ENCODE results near the gene PDZRN3.

Gene PDZRN3

GRCh38 chr3:73520931-73521461, 103.7 kb downstream of the PDZRN3 start:
- no peak for DNase-seq (ENCODE audit: low spot score)

GRCh38 chr3:73516631-73517030, 108.1 kb downstream of the PDZRN3 start:
- DNase-seq (ENCODE audit: low spot score) = no peak

DNA sequence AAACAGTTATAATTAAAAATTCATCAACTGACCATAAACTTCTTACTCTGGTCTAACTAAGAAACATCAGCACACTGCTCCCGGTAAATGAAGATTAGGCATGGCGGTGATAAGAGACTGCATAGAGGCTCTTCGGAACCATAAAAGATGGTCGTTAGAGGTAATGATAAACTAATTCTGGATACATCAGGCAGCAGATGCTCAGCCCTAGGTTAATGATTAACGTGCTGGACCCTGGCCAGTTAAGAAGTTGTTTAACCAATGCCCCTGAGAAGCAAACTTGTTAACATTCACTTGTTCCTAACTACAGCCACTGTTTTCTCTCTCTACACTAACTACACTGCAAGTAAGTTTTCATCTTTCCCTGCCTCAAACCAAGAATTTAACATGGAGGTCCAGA, 111.5 kb downstream of the PDZRN3 start:
- no peak for DNase-seq (ENCODE audit: low spot score)

DNA sequence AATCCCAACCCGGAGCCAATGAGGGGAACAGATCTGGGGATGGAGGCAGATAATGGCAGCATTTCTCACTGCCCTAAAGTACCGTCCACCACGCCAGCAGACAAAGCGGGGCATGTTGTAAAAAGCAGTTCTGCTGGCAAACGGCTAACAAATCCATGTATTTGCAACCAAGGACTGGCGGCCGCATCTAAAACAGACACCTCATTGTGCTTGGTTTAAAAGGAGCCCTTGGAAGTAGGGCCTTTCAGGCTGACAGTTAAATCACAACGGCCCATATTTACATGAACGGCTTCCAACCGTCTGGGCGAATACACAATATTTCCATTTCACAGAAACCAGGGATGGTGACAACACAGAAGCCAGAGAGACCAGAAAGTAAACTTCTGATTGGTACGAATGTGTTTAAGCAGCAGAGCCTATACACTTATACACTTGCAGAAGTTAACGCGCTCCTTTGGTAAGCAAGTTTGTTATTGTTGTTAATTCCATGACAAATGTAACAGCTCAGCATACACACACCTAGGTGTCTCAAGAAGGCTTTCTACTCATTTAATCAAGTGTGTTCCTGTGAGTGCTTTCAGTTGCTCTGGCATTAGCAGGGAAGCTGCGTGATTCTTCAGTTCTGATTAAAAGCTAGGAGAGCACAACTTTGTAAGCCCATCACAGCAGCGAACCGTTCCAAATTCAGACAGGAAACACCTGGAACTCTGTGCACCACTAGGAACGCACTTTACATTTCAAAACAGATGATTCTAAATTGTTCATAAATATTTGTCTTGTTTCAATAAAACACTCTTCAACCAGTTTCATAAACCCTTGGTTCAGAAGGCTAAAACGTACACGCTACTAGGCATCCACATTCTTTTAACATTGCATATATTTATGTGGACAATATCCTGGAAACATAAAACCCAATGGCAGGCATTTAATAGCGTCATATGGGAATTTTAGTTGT, 112.9 kb downstream of the PDZRN3 start:
- no peak for DNase-seq (ENCODE audit: low spot score)

DNA sequence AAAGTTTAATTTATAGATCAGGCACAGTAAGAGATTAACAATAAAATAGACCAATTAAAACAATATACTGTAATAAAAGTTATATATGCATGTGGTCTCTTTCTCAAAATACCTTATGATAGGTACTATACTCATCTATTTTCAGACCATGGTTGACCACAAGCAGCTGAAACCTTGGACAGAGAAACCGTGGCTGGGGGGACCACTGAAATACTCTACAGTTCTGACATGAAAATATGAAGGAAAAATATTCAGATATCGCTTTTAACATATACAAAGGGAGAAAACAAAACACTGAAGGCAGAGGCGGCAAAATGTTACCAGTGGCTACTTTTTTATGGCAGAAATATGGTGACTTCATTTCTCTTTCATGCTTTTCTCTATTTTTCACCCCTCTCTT, 114.0 kb downstream of the PDZRN3 start:
- no peak for DNase-seq (ENCODE audit: low spot score)

GRCh38 chr3:73510334-73510733, 114.4 kb downstream of the PDZRN3 start:
- DNase-seq (ENCODE audit: low spot score) = no peak

DNA sequence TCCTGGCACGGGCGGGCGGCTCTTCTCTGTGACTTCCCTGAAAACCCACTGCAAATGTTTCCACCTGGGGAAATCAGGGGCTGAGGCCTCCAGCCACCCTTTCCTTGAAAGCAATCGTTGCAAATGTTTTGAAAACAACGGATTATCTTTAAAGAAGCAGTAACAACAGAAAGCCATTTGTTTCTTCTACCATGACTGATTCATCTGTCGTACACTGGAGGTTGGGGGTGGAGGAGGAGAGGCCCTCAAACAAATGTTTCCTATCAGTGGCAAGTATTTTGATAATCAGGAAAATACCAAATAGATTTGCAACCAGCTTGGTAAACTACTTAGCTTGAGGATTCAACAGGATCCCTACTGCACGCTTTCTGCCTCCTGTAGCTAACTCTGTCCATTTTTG, 114.9 kb downstream of the PDZRN3 start:
- no peak for DNase-seq (ENCODE audit: low spot score)

- no peak for DNase-seq (ENCODE audit: low spot score)
These were observed 115.7 kb downstream of the PDZRN3 start for GRCh38 chr3:73509066-73509465.

DNA sequence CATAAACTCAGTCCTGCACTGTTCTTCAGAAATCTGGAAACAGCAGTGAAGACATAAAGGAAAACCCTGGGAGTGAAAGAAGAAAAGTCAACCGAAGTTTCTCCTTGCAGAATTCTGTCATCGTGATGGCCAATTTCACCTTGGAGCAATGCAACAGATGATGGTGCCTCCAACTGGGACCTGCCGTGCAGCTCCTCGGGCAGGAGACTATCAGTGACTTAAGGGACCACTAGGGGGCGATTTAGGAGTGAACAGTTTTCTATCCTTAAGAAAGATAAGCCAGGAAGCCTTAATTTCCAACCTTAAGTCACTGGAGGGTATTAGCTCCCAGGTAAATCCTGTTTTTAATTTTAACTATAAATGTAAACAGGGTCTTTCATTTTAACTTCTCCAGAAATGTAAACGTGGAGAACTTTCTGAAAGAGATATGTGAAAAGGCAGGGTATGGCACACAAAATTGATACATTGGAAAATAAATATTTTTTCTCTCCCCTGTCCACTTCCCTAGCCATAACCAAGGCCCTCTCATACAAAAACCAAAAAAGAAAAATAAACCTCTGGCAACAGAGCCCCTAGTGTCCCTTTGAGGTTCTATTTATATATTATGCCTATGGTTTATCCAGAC, 116.3 kb downstream of the PDZRN3 start:
- peak; percentile 40 for DNase-seq (ENCODE audit: low spot score)

GRCh38 chr3:73504852-73505251, 119.9 kb downstream of the PDZRN3 start:
- no peak for DNase-seq (ENCODE audit: low spot score)

- DNase-seq (ENCODE audit: low spot score) = no peak
These were observed 120.5 kb downstream of the PDZRN3 start for GRCh38 chr3:73504239-73504638.

GRCh38 chr3:73503781-73504180, 121.0 kb downstream of the PDZRN3 start:
- no peak for DNase-seq (ENCODE audit: low spot score)

GRCh38 chr3:73502609-73503583, 121.8 kb downstream of the PDZRN3 start:
- DNase-seq (ENCODE audit: low spot score) = peak; percentile 16

DNA sequence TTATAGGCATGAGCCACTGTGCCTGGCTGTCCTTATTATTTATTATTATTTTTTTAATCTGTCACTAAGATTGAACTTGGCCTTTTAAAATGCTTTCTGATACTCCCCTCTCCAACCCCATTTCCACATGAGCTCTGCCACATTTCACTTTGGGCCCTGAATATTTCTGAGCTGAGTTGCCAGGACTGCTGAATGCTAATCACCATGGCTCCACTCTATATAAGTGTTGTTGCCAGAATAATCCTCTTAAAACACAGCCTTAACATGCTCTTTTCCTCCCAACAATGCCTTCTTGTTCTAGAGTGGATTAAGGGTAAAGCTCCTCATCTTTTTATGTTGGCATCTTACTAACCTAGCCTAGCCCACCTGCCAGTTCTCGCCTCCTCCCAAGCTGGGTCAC, 124.4 kb downstream of the PDZRN3 start:
- DNase-seq (ENCODE audit: low spot score) = no peak

DNA sequence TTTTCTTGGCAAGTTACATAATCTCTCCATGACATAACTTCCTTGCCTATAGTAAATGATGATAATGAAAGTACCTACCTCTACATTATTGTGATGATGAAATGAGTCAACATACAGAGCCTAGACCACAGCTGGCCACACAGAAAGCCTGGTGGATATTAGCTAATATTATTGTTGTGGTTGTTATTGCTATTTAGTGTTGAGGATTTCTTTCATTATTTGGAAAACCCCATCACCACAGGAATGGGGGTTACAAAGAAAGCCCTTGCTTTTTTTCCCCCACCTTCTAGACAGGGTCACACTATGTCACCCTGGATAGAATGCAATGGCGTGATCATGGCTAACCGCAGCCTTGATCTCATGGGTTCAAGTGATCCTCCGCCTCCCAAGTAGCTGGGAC, 125.0 kb downstream of the PDZRN3 start:
- DNase-seq (ENCODE audit: low spot score) = no peak

DNA sequence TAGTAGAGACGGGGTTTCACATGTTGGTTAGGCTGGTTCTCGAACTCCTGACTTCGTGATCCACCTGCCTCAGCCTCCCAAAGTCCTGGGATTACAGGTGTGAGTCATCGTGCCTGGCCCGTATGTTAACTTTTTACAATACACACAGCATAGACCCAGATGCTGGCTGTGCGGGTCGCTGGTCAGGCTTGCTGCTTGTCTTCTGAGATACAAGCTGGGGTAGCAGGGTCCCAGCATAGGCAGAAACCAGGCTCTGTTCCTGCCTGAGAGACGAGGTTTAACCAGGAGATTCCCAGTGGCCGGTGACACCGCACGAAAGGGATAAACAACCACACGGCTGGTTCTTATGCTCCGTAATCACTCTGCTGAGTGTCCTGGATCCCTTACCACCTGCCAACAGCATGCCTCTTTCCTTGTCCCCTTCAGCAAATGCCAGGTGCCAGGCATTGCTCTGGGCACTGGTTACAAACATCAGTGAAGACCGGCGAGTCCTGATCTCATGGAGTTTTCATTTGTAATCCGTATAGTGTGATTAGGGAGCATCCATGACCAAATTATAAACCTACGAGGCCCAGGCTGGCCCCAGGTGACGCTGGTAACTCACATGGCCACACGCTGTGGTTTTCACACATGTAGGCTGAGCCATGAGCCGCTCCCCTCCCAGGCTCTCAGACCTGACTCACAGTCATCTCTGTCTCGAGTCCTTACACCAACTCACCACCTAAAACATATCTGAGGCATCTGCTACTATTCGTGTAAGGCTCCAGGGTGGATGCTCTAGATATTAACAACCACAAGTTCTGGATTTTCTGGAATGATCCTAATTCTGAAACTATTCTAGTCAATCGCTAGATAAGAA, 125.7 kb downstream of the PDZRN3 start:
- no peak for DNase-seq (ENCODE audit: low spot score)

GRCh38 chr3:73497646-73498406, 126.9 kb downstream of the PDZRN3 start:
- no peak for DNase-seq (ENCODE audit: low spot score)

DNA sequence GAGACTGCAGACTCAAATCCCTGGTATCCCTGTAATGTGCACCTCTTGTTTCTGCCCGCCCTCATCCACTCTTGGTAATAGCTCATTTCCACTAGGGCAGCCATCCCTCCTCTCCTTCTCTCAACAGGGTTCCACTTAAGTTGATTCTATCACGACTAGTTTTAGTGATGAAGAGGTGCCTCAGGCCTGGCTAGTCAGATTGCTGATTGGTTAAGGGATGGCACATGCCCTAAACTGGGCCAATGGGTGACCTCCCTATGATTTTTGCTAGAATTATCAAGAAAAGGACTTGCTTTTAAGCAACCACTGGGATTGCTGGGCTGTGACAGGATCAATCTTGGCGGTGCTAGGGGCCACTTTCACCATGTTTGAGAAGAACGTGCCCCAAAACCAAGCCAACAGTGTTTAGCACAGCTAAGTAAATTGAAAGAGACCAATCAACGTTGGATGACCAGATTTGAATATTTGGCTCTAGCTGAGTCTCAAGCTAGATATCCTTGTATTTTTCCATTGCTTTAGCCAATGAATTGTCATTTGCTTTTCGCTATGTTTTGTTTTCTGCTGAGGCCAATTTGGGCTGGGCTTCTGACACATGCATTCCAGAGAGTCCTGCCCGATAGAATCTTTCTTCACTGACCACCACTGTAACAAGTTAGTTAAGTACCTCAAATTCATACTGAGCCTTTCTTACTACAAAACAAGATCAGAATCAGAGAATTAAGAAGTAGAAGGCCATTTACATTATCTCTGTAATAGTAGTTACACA, 131.0 kb downstream of the PDZRN3 start:
- no peak for DNase-seq (ENCODE audit: low spot score)

- DNase-seq (ENCODE audit: low spot score) = no peak
These were observed 132.6 kb downstream of the PDZRN3 start for GRCh38 chr3:73492186-73492585.

DNA sequence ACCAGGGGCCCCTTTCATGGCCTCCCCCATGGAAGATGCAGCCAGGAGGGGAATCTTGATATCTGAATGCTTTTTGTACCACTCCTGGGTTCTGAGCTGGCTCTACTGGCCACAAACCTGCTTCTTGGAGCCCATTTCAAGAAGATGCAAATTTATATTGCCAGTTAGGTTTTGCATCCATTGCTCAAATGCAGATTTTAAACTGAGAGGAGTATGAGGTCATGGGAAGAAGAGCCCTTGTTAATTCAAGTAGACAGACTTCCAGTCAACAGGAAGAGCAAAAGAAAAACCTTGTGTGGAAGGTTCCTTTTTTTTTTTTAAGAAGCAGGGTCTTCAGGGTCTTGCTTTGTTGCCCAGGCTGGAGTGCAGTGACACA, 133.5 kb downstream of the PDZRN3 start:
- no peak for DNase-seq (ENCODE audit: low spot score)

Data from hematopoietic multipotent progenitor cell treated with erythropoietin and hydrocortisone succinate and interleukin-3 and kit ligand, for 15 days (in vitro differentiated cells).